Right renal pelvis (tissue), 4 donors: ENCODE results near the gene RPL26. TPM values are rescaled to one million over a fixed set of nuclear protein-coding genes. Genes with fewer than 3 reads are reported as not detected.

Source experiments
- DNase-seq, 4 donors: peaks; one replicate each; pipeline ENCODE4 v3.0.0-alpha.2; 2013; ENCODE audit warnings: low read depth in 4 of 4, low spot score in 3 of 4, missing footprints in 1 of 4
- polyA plus RNA-seq, 4 donors: library from polyadenylated mRNA; unstranded; fragments of 120-200 nt; gene quantifications; one replicate each; pipeline ENCODE4 v1.2.1, GENCODE V29; 2013; ENCODE audit not compliant: insufficient read length in 4 of 4

RPL26 gene
- polyA plus RNA-seq, 4 donors = 2,521 to 2,727 (median 2,681) TPM

- no peak for DNase-seq
Measured at GRCh38 chr17:8332128-8332527, 50.9 kb downstream of the RPL26 start.

Other genes with a start within 250 kb of the RPL26 start
- 10 to 100 TPM; 20.4 to 38.1 (median 25.5) TPM for gene PER1, start 230.8 kb downstream of the RPL26 start, polyA plus RNA-seq
- gene VAMP2, start 220.2 kb downstream of the RPL26 start, polyA plus RNA-seq = 100 to 1,000 TPM; 122 to 138 (median 126) TPM
- gene TMEM107, start 206.8 kb downstream of the RPL26 start, polyA plus RNA-seq = 10 to 100 TPM; 23.9 to 26.4 (median 25.3) TPM
- 1 to 10 TPM; 3.4 to 5.3 (median 4.4) TPM for gene BORCS6, start 193.0 kb downstream of the RPL26 start, polyA plus RNA-seq
- 10 to 100 TPM; 31.5 to 37.5 (median 33.8) TPM for gene AURKB, start 172.6 kb downstream of the RPL26 start, polyA plus RNA-seq
- 10 to 100 TPM; 25.3 to 37.1 (median 28.6) TPM for gene CTC1, start 135.1 kb downstream of the RPL26 start, polyA plus RNA-seq
- gene PFAS, start 133.9 kb downstream of the RPL26 start, polyA plus RNA-seq = 10 to 100 TPM; 41.0 to 49.0 (median 45.1) TPM
- 10 to 100 TPM; 27.5 to 33.6 (median 31.3) TPM for gene RANGRF, start 94.5 kb downstream of the RPL26 start, polyA plus RNA-seq
- gene SLC25A35, start 87.8 kb downstream of the RPL26 start, polyA plus RNA-seq = 1 to 10 TPM; 3.9 to 4.8 (median 4.3) TPM
- 10 to 100 TPM; 17.5 to 22.1 (median 19.4) TPM for gene ARHGEF15, start 73.0 kb downstream of the RPL26 start, polyA plus RNA-seq
- not detected for gene ODF4, start 43.4 kb downstream of the RPL26 start, polyA plus RNA-seq
- gene RNF222, start 14.6 kb upstream of the RPL26 start, polyA plus RNA-seq = under 1 TPM in 3 of 4 donors, not detected in 1; 0.06 to 0.11 (median 0.06) TPM
- gene NDEL1, start 52.7 kb upstream of the RPL26 start, polyA plus RNA-seq = 10 to 100 TPM; 40.9 to 48.1 (median 43.8) TPM
- 100 to 1,000 TPM; 236 to 271 (median 255) TPM for gene MYH10, start 247.5 kb upstream of the RPL26 start, polyA plus RNA-seq